Left ventricle myocardium inferior (tissue), 1 donor: ENCODE results near the gene LRMDA. TPM values are rescaled to one million over a fixed set of nuclear protein-coding genes. Genes with fewer than 3 reads are reported as not detected.

Experiments
- DNase-seq: peaks from one replicate; pipeline ENCODE4 v3.0.0-alpha.2; 2020
- H3K27ac ChIP-seq: fragments of 200-600 bp; replicated peaks from 2 replicates; pipeline ENCODE4 v1.8.0; 2021
- H3K27me3 ChIP-seq: fragments of 200-600 bp; 2 replicates; pipeline ENCODE4 v1.8.0; 2021; ENCODE audit warnings: low read depth
- H3K36me3 ChIP-seq: fragments of 200-600 bp; 2 replicates; pipeline ENCODE4 v1.8.0; 2021
- H3K4me1 ChIP-seq: fragments of 200-600 bp; 2 replicates; pipeline ENCODE4 v1.8.0; 2021
- H3K4me3 ChIP-seq: fragments of 200-600 bp; 2 replicates; pipeline ENCODE4 v1.8.0; 2021; ENCODE audit warnings: mild to moderate bottlenecking, moderate library complexity
- H3K9me3 ChIP-seq: fragments of 200-600 bp; replicated peaks from 2 replicates; pipeline ENCODE4 v1.8.0; 2021
- intact Hi-C: fragments of 100-400 bp; cut with micrococcal nuclease; formaldehyde crosslinking; loops from one replicate; pipeline ENCODE4 v1.11.0; 2022
- total RNA-seq: library from RNA; stranded (reverse); fragmentation: NEBNext Ultra II Directional; extraction: Animal tissue kit (Norgen Biotek cat#: 25700); gene quantifications from one replicate; pipeline ENCODE4 v1.2.1, GENCODE V29; 2021
- TF ChIP-seq, protein P1 (sequence below): fragments of 200-600 bp; IDR thresholded peaks from 2 replicates; pipeline ENCODE4 v1.8.0; 2021; ENCODE audit warnings: antibody characterized with exemption, mild to moderate bottlenecking, borderline replicate concordance
- donor health status: DM: no; HTN: yes; CAD: no; lungs with severe emphysema.

The LRMDA gene
- total RNA-seq, 1 donor from 2014 or later, result 18.7 TPM

DNA sequence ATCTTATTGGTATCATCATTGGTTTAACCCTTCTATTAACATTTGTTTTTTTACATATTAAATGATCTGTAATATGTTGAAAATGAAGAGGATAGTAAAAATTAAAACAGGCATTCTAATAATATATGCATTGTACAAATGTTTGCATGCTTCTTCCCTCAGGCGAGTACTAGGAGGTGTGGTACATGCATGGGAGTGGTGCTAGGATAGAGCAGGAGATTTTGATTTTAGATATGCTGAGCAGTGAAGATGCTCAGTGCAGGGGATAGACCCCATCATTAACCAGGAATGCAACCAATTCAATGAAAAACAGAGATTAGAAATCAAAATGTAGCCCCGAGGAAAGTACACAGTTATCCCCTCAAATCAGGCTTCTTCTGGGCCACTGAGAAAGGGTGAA lies 916.4 kb downstream of the LRMDA start:
- TF ChIP-seq, protein P1, sequence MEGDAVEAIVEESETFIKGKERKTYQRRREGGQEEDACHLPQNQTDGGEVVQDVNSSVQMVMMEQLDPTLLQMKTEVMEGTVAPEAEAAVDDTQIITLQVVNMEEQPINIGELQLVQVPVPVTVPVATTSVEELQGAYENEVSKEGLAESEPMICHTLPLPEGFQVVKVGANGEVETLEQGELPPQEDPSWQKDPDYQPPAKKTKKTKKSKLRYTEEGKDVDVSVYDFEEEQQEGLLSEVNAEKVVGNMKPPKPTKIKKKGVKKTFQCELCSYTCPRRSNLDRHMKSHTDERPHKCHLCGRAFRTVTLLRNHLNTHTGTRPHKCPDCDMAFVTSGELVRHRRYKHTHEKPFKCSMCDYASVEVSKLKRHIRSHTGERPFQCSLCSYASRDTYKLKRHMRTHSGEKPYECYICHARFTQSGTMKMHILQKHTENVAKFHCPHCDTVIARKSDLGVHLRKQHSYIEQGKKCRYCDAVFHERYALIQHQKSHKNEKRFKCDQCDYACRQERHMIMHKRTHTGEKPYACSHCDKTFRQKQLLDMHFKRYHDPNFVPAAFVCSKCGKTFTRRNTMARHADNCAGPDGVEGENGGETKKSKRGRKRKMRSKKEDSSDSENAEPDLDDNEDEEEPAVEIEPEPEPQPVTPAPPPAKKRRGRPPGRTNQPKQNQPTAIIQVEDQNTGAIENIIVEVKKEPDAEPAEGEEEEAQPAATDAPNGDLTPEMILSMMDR, result no peak
- Histone ChIP-seq H3K4me3 (no peak overlapping the region), H3K27me3 (no peaks in the 10 kb centered on the region), H3K27ac (no peak overlapping the region), H3K36me3 (no peaks in the 10 kb centered on the region), H3K4me1 (no peaks in the 10 kb centered on the region), H3K9me3 (peaks cover 14% of the 10 kb centered on the region)
- DNase-seq, result no peak
- intact Hi-C loops, result no loop called here

DNA sequence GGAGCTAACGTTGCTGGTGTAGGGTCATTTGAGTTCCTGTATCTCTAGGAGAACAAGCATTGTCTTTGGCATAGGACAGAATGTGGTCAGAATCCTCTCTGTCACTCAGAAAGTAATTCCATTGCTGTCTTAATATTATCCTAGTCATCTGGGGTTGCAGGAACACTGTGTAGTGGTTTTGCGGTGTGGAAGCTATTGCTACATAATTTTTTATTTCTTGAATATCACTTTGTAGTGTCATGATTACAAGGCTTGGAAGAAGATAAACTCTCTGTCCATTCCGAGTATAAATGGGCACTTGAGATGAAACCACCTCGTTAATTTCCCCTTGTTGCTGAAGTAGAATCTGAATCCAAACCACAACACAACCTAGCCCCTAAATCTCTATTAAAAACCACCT lies 919.2 kb downstream of the LRMDA start:
- intact Hi-C loops, result no loop called here
- DNase-seq, result no peak
- Histone ChIP-seq H3K27ac (no peak overlapping the region), H3K4me3 (no peak overlapping the region), H3K4me1 (no peaks in the 10 kb centered on the region), H3K27me3 (no peaks in the 10 kb centered on the region), H3K9me3 (no peaks in the 10 kb centered on the region), H3K36me3 (no peaks in the 10 kb centered on the region)
- TF ChIP-seq, protein P1, result no peak

DNA sequence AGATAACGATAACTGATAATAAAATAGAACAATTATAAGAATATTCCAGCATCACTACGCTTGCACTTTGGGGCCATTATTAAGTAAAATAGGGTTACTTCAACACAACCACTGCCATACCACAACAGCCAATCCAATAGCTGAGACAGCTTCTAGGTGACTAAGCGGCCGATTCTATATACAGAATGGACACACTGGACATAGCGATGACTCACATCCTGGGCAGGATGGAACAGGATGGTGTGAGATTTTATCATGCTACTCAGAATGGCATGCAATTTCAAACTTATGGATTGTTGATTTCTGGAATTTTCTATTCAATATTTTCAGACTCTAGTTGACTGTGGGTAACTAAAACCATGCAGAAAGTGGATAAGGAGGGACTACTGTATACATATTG lies 920.9 kb downstream of the LRMDA start:
- Histone ChIP-seq H3K4me1 (no peaks in the 10 kb centered on the region), H3K27me3 (no peaks in the 10 kb centered on the region), H3K36me3 (no peaks in the 10 kb centered on the region), H3K9me3 (no peaks in the 10 kb centered on the region), H3K4me3 (no peak overlapping the region), H3K27ac (no peak overlapping the region)
- no peak for DNase-seq
- intact Hi-C loops, result no loop called here
- TF ChIP-seq, protein P1, result no peak

DNA sequence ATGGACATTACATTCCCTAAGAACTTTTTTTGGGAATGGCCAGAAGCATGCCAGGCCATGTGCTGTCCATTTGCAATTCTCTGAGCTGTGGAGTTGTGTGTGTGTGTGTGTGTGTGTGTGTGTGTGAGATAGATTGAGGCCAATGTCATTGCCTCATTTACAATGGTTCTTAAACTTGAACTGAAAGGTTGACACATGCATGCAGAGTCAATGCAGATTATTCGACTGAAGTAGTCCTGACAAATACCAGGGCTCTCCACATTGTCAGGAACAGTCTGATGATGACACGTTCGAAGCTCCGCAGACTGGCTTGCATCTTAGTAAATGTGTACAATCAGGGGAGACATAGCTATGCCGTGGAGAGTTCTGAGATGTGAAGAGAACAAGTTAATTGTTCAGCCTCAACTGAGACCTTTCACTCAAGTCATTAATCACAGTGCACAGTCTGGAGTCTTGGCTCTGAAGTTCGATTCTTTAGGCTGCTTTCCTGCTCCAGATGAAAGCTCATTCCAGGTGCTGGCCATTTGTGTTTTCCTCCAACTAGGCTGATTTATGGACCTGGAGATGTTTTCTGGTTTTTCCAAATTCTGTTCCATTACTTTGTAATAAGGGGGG lies 921.9 kb downstream of the LRMDA start:
- Histone ChIP-seq H3K9me3 (no peaks in the 10 kb centered on the region), H3K4me3 (no peak overlapping the region), H3K4me1 (no peaks in the 10 kb centered on the region), H3K27me3 (no peaks in the 10 kb centered on the region), H3K36me3 (no peaks in the 10 kb centered on the region), H3K27ac (no peak overlapping the region)
- no peak for DNase-seq
- TF ChIP-seq, protein P1, result no peak
- intact Hi-C loops, result no loop called here

DNA sequence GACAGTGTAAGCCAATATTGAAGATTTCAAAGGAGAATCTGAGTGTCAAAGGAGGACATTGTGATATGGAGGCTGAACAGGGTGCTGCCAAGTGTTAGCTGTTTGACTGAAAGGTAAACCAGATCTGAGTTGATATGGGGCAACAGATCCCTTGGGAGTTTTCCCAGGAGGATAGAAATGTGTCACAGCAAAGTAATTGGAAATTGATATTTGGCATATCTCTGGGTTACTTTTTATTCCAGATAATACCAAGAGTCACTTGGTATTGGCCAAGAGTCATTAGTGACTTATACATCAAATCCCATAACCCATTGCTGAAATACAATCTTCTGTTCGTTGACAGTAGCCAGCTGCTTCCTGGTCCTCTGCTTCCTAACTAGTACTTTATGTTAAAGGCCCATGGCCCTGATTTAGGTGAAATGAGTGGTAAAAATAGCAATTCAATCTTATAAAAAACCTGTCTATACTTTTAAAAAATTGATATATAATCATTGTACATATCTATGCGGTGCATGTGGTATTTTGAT lies 922.9 kb downstream of the LRMDA start:
- no peak for DNase-seq
- intact Hi-C loops, result no loop called here
- Histone ChIP-seq H3K27me3 (no peaks in the 10 kb centered on the region), H3K27ac (no peak overlapping the region), H3K9me3 (no peaks in the 10 kb centered on the region), H3K36me3 (no peaks in the 10 kb centered on the region), H3K4me3 (no peak overlapping the region), H3K4me1 (no peaks in the 10 kb centered on the region)
- TF ChIP-seq, protein P1, result no peak
